Measurements from ENCODE around the gene RBPJ.

RBPJ gene

GRCh38 chr4:26459054-26459755 is 138.4 kb downstream of the RBPJ start:
- no peak overlapping the region for H3K27ac ChIP-seq (ENCODE audit: low read length)
- no peaks in the 10 kb centered on the region for H3K36me3 ChIP-seq (ENCODE audit: control insufficient read depth in 2 of 2, insufficient read depth in 2 of 2, low read length in 2 of 2)
- H3K9ac ChIP-seq (ENCODE audit: low read length in 2 of 2), result no peak overlapping the region
- peaks cover 28% of the 10 kb centered on the region for H3K4me1 ChIP-seq (ENCODE audit: control insufficient read depth, insufficient read depth, low read length)
- H3K9me3 ChIP-seq (ENCODE audit: control insufficient read depth in 2 of 2, low read length in 2 of 2), result no peaks in the 10 kb centered on the region
- H3K27me3 ChIP-seq (ENCODE audit: control insufficient read depth in 1 of 2, insufficient read depth in 2 of 2, low read length in 2 of 2), result no peaks in the 10 kb centered on the region
- no peak overlapping the region for H3K4me3 ChIP-seq (ENCODE audit: low read length in 2 of 2)

- Histone ChIP-seq H3K4me3 (ENCODE audit: low read length in 2 of 2) (no peak overlapping the region), H3K9ac (ENCODE audit: low read length in 2 of 2) (no peak overlapping the region), H3K36me3 (ENCODE audit: control insufficient read depth in 2 of 2, insufficient read depth in 2 of 2, low read length in 2 of 2) (no peaks in the 10 kb centered on the region), H3K27ac (ENCODE audit: low read length) (no peak overlapping the region), H3K4me1 (ENCODE audit: control insufficient read depth, insufficient read depth, low read length) (peaks cover 28% of the 10 kb centered on the region), H3K27me3 (ENCODE audit: control insufficient read depth in 1 of 2, insufficient read depth in 2 of 2, low read length in 2 of 2) (no peaks in the 10 kb centered on the region), H3K9me3 (ENCODE audit: control insufficient read depth in 2 of 2, low read length in 2 of 2) (no peaks in the 10 kb centered on the region)
Observed at GRCh38 chr4:26459756-26460530, 139.1 kb downstream of the RBPJ start.

GRCh38 chr4:26462874-26463273 is 142.1 kb downstream of the RBPJ start:
- H3K4me3 ChIP-seq (ENCODE audit: low read length in 2 of 2), result peak overlapping the region in 1 of 2 donors; percentile 22
- H3K36me3 ChIP-seq (ENCODE audit: control insufficient read depth in 2 of 2, insufficient read depth in 2 of 2, low read length in 2 of 2), result no peaks in the 10 kb centered on the region
- H3K27me3 ChIP-seq (ENCODE audit: control insufficient read depth in 1 of 2, insufficient read depth in 2 of 2, low read length in 2 of 2), result no peaks in the 10 kb centered on the region
- no peak overlapping the region for H3K27ac ChIP-seq (ENCODE audit: low read length)
- H3K4me1 ChIP-seq (ENCODE audit: control insufficient read depth, insufficient read depth, low read length), result peaks cover 27% of the 10 kb centered on the region
- no peaks in the 10 kb centered on the region for H3K9me3 ChIP-seq (ENCODE audit: control insufficient read depth in 2 of 2, low read length in 2 of 2)
- no peak overlapping the region for H3K9ac ChIP-seq (ENCODE audit: low read length in 2 of 2)

- Histone ChIP-seq H3K36me3 (ENCODE audit: control insufficient read depth in 2 of 2, insufficient read depth in 2 of 2, low read length in 2 of 2) (no peaks in the 10 kb centered on the region), H3K9ac (ENCODE audit: low read length in 2 of 2) (no peak overlapping the region), H3K4me1 (ENCODE audit: control insufficient read depth, insufficient read depth, low read length) (peaks cover 23% of the 10 kb centered on the region), H3K9me3 (ENCODE audit: control insufficient read depth in 2 of 2, low read length in 2 of 2) (no peaks in the 10 kb centered on the region), H3K27me3 (ENCODE audit: control insufficient read depth in 1 of 2, insufficient read depth in 2 of 2, low read length in 2 of 2) (no peaks in the 10 kb centered on the region), H3K27ac (ENCODE audit: low read length) (no peak overlapping the region), H3K4me3 (ENCODE audit: low read length in 2 of 2) (peak overlapping the region in 1 of 2 donors; percentile 22)
Observed at GRCh38 chr4:26463386-26463785, 142.6 kb downstream of the RBPJ start.

- H3K27me3 ChIP-seq (ENCODE audit: control insufficient read depth in 1 of 2, insufficient read depth in 2 of 2, low read length in 2 of 2), result no peaks in the 10 kb centered on the region
- H3K9me3 ChIP-seq (ENCODE audit: control insufficient read depth in 2 of 2, low read length in 2 of 2), result no peaks in the 10 kb centered on the region
- no peaks in the 10 kb centered on the region for H3K36me3 ChIP-seq (ENCODE audit: control insufficient read depth in 2 of 2, insufficient read depth in 2 of 2, low read length in 2 of 2)
- H3K4me3 ChIP-seq (ENCODE audit: low read length in 2 of 2), result no peak overlapping the region
- H3K9ac ChIP-seq (ENCODE audit: low read length in 2 of 2), result no peak overlapping the region
- no peak overlapping the region for H3K27ac ChIP-seq (ENCODE audit: low read length)
- peaks cover 20% of the 10 kb centered on the region for H3K4me1 ChIP-seq (ENCODE audit: control insufficient read depth, insufficient read depth, low read length)
Observed at GRCh38 chr4:26464420-26465095, 143.7 kb downstream of the RBPJ start.

GRCh38 chr4:26466578-26467270 is 145.9 kb downstream of the RBPJ start:
- no peaks in the 10 kb centered on the region for H3K9me3 ChIP-seq (ENCODE audit: control insufficient read depth in 2 of 2, low read length in 2 of 2)
- peaks cover 14% of the 10 kb centered on the region for H3K4me1 ChIP-seq (ENCODE audit: control insufficient read depth, insufficient read depth, low read length)
- H3K27me3 ChIP-seq (ENCODE audit: control insufficient read depth in 1 of 2, insufficient read depth in 2 of 2, low read length in 2 of 2), result no peaks in the 10 kb centered on the region
- no peaks in the 10 kb centered on the region for H3K36me3 ChIP-seq (ENCODE audit: control insufficient read depth in 2 of 2, insufficient read depth in 2 of 2, low read length in 2 of 2)
- H3K27ac ChIP-seq (ENCODE audit: low read length), result no peak overlapping the region
- H3K9ac ChIP-seq (ENCODE audit: low read length in 2 of 2), result no peak overlapping the region
- H3K4me3 ChIP-seq (ENCODE audit: low read length in 2 of 2), result no peak overlapping the region

- Histone ChIP-seq H3K27me3 (ENCODE audit: control insufficient read depth in 1 of 2, insufficient read depth in 2 of 2, low read length in 2 of 2) (no peaks in the 10 kb centered on the region), H3K9me3 (ENCODE audit: control insufficient read depth in 2 of 2, low read length in 2 of 2) (no peaks in the 10 kb centered on the region), H3K36me3 (ENCODE audit: control insufficient read depth in 2 of 2, insufficient read depth in 2 of 2, low read length in 2 of 2) (no peaks in the 10 kb centered on the region), H3K4me3 (ENCODE audit: low read length in 2 of 2) (no peak overlapping the region), H3K4me1 (ENCODE audit: control insufficient read depth, insufficient read depth, low read length) (peaks cover 9% of the 10 kb centered on the region), H3K27ac (ENCODE audit: low read length) (no peak overlapping the region), H3K9ac (ENCODE audit: low read length in 2 of 2) (no peak overlapping the region)
Observed at GRCh38 chr4:26467724-26468123, 146.9 kb downstream of the RBPJ start.

- no peak overlapping the region for H3K4me3 ChIP-seq (ENCODE audit: low read length in 2 of 2)
- peaks cover 4% of the 10 kb centered on the region for H3K4me1 ChIP-seq (ENCODE audit: control insufficient read depth, insufficient read depth, low read length)
- no peak overlapping the region for H3K9ac ChIP-seq (ENCODE audit: low read length in 2 of 2)
- no peaks in the 10 kb centered on the region for H3K36me3 ChIP-seq (ENCODE audit: control insufficient read depth in 2 of 2, insufficient read depth in 2 of 2, low read length in 2 of 2)
- H3K27ac ChIP-seq (ENCODE audit: low read length), result no peak overlapping the region
- no peaks in the 10 kb centered on the region for H3K27me3 ChIP-seq (ENCODE audit: control insufficient read depth in 1 of 2, insufficient read depth in 2 of 2, low read length in 2 of 2)
- H3K9me3 ChIP-seq (ENCODE audit: control insufficient read depth in 2 of 2, low read length in 2 of 2), result no peaks in the 10 kb centered on the region
Observed at GRCh38 chr4:26468283-26468949, 147.6 kb downstream of the RBPJ start.

GRCh38 chr4:26468977-26469376 is 148.2 kb downstream of the RBPJ start:
- Histone ChIP-seq H3K4me1 (ENCODE audit: control insufficient read depth, insufficient read depth, low read length) (no peaks in the 10 kb centered on the region), H3K9ac (ENCODE audit: low read length in 2 of 2) (no peak overlapping the region), H3K4me3 (ENCODE audit: low read length in 2 of 2) (no peak overlapping the region), H3K27me3 (ENCODE audit: control insufficient read depth in 1 of 2, insufficient read depth in 2 of 2, low read length in 2 of 2) (no peaks in the 10 kb centered on the region), H3K36me3 (ENCODE audit: control insufficient read depth in 2 of 2, insufficient read depth in 2 of 2, low read length in 2 of 2) (no peaks in the 10 kb centered on the region), H3K27ac (ENCODE audit: low read length) (no peak overlapping the region), H3K9me3 (ENCODE audit: control insufficient read depth in 2 of 2, low read length in 2 of 2) (no peaks in the 10 kb centered on the region)

GRCh38 chr4:26471890-26472289 is 151.1 kb downstream of the RBPJ start:
- no peak overlapping the region for H3K27ac ChIP-seq (ENCODE audit: low read length)
- no peak overlapping the region for H3K4me3 ChIP-seq (ENCODE audit: low read length in 2 of 2)
- H3K9me3 ChIP-seq (ENCODE audit: control insufficient read depth in 2 of 2, low read length in 2 of 2), result no peaks in the 10 kb centered on the region
- no peaks in the 10 kb centered on the region for H3K36me3 ChIP-seq (ENCODE audit: control insufficient read depth in 2 of 2, insufficient read depth in 2 of 2, low read length in 2 of 2)
- no peak overlapping the region for H3K9ac ChIP-seq (ENCODE audit: low read length in 2 of 2)
- no peaks in the 10 kb centered on the region for H3K4me1 ChIP-seq (ENCODE audit: control insufficient read depth, insufficient read depth, low read length)
- H3K27me3 ChIP-seq (ENCODE audit: control insufficient read depth in 1 of 2, insufficient read depth in 2 of 2, low read length in 2 of 2), result no peaks in the 10 kb centered on the region
